Ammon's horn (tissue), 1 donor: ENCODE data around the gene PPP2R5B.

Source experiments
- DNase-seq: peaks from one replicate; pipeline ENCODE4 v3.0.0-alpha.2; 2016; ENCODE audit warnings: low spot score

Gene PPP2R5B

GRCh38 chr11:64908766-64909165 lies 15.7 kb upstream of the PPP2R5B start:
- no peak for DNase-seq

GRCh38 chr11:64909653-64910343 lies 14.7 kb upstream of the PPP2R5B start:
- no peak for DNase-seq

DNA sequence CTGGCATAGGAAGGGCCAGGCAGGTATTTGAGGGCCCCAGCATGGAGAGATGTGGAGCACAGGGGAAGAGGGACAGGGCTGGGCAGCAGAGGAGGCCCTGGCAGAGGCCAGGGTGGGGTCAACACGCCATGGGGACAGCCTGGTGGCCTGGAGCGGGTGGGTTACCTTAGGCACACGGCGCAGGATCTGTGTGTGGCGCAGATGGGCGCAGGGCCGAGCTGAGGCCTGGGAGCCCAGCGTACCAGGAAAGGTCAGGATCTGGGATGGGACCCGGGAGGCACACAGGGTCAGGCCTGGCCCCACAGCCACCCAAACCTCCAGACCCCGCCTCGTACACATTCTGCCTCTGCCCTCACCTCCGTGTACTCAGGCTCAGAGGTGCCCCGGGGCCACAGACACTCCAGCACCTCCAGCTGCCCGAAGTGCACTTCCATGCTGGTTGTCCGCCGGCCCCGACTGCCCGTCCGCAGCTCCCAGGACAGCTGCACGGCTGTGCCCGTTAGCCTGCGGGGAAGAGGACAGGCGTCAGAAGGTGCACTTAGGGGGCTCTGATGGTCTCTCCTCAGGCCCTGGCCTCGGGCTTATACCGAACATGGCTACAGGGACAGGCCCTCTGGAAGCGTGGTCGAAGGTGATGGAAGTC lies 13.9 kb upstream of the PPP2R5B start:
- no peak for DNase-seq

- DNase-seq: no peak
These were observed 13.3 kb upstream of the PPP2R5B start for GRCh38 chr11:64911142-64911541.

DNA sequence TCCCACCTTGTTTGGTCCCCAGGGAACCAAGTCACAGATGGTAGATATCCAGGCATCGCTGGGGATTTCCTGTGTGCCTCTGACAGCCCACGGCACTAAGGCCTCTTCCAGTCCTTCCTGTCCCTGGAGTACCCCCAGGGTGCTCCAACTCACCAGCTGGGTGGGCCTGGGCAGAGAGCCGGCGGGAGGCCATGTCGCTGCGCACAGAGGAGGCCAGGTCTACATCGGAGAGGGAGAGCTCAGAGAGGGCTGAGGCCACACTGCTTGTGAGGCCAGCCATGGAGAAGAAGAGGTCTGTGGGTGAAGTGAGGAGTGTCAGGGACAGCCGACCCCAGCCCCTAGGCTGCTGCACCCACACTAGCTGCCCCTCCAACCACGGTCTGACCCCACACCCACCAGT lies 12.8 kb upstream of the PPP2R5B start:
- no peak for DNase-seq

DNA sequence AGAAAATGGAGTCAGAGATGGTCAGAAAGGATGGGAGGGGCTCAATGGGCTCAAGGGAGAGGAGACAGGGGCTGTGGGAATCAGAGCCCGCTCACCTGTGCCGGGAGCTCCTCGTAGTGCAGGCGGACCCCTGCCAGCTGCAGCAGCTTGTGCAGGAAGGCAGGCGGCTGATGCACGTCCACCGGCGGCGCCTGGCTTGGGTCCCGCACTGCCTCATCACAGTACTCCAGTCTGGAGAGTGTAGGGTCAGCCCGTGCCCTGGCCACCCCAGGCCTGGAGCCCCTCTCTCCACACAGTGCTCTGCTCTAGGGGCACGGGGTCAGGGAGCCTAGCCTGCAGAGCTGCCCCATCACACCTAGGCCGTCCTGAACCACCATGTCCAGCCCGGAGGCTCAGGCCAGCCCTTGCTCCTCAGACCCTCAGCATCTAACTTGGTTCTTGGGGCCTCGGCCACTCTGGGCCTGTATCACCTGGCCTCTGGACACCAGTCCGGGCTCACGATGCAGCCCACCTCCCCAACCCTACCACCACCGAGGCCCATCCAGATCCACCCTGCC lies 11.2 kb upstream of the PPP2R5B start:
- no peak for DNase-seq

DNA sequence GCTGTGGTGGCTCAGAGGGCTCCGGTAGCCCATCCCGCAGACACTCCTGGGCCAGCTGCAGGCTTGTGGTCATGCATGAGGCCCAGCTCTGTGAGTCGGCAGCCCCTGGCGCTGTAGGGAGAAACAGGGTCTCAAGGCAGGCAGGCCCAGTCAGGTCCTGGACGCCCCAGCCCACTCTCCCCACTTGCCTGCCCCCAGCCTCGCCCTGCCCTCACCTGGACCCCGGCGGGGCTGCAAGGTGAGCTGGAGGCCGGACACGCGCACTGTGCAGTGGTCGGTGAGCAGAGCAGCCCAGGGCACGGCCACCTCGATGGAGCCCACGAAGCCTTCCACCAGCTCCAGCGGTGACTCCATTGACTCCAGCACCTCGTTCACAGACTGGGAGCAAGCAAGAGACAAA lies 10.4 kb upstream of the PPP2R5B start:
- no peak for DNase-seq

GRCh38 chr11:64915376-64915887 lies 9.1 kb upstream of the PPP2R5B start:
- DNase-seq: no peak

DNA sequence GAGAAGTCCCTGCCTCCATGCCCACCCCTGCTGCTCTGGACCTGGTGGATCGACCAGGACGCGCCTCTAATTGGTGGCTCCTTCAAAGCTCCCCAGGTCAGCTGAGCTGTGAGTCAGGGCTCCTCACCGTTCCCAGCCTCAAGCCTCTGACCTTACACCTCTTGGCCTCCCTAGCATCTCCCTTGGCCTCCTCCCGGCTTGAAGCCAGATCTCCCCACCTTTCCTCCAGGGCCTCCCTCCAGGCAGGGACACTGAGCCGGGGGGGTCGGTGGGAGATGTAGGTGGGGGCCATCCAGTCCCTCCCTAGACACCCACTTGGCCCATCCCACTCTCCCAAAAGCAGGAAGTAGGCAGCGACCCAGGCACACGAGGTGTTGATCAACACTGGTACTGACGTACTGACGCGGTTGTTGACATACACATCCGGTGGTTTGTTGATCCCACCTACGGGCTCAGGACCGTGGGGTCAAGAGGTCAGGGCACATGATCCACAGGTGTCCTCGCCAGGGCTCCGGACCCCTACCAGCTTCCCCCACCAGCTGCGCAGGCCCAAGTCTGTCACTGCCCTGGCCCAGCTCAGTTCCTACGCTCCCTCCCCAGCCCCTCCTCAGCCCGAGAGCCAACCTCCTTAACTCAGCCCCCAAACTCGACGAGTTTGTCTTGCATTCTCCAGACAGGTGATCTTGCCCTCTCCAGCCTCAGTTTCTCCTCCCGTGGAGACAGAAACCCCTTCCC lies 8.3 kb upstream of the PPP2R5B start:
- peak; percentile 26 for DNase-seq

DNA sequence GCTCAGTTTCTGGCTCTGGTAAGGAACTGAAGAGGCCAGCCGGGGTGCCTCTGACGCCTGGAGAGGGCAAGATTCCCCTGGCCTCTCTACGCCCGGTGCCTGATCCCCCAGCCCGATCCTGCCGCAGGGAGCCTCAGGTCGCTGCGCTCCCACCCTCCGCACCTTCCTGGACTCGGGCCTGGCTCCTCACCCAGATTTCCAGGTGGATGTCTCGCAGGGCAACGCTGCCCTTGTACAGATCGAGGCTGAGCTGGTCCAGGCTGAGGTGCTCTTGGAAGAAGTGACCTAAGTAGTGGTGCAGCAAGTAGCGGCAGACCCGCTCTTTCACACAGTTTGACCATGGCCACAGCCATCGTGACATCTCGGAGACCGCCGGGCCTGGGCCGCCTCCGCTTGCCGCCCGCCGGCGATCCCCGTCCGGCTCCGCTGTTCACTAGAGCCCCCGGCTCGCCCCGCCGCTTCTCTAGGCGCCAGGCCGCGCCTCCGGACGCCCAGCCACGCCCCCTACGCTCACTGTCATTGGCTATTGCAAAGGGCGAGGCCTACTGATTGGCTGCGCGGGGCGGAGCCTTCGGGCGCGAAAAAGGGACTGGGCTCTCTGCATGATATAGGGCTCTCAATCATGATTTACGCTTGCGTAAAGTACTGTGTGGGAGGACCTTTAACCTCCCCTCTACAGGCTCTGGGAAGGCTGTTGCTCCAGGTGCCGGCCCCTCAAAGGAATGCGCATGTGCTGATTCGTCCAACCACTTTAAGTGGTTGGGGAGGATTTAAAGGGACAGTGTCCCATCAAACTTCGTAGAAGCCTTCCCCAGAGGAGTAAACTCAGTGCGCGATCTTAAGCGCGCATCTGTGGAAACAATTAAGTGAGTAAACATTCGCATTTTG lies 7.5 kb upstream of the PPP2R5B start, which contains the start of gene ATG2A:
Gene ATG2A, minus strand, starts transcription at position 435 of the 888 bp plus-strand sequence. Its CDS starts 74 bp downstream, at position 361.
- peak; percentile 99 for DNase-seq

- no peak for DNase-seq
These were observed 6.9 kb upstream of the PPP2R5B start for GRCh38 chr11:64917663-64917995.

- DNase-seq: no peak
These were observed 6.5 kb upstream of the PPP2R5B start for GRCh38 chr11:64918017-64918416.

DNA sequence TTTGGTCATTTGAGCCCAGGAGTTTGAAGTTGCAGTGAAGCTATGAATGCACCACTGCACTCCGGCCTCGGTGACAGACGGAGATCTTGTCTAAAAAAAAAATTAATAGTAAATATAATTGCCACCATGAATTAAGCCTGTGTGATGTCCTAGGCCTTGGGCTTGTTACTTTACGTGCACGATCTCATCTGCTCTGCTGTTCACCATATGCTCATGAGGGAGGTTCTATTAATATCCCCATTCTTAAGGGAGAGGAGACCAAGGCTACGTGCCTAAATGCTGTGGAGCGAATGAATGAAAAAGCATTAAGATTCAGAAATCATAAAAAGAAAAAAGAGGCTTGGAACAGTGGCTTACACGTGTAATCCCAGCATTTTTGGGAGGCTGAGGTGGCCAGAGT lies 4.9 kb upstream of the PPP2R5B start:
- DNase-seq: peak; percentile 49

- DNase-seq: no peak
These were observed 4.4 kb upstream of the PPP2R5B start for GRCh38 chr11:64920124-64920523.

DNA sequence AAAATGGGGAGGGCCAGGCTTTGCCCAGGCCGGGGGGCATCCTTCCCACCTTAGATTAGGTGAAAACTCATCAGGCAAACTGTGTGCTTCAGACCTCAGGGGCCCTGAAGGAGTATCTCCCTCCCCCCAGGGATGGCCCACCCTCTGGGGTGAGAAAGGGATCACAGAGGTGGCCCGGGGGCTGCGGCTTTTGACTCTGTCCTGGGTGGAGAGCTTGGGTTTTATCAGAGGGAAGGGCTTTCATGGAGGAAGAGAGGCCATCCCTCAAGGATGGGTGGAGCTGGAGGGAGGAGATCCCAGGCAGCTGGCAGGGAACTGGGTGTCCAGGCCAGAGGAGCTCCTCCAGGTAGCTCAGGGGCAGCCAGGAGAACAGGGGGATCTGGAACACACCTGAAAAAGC lies 3.1 kb upstream of the PPP2R5B start:
- no peak for DNase-seq

DNA sequence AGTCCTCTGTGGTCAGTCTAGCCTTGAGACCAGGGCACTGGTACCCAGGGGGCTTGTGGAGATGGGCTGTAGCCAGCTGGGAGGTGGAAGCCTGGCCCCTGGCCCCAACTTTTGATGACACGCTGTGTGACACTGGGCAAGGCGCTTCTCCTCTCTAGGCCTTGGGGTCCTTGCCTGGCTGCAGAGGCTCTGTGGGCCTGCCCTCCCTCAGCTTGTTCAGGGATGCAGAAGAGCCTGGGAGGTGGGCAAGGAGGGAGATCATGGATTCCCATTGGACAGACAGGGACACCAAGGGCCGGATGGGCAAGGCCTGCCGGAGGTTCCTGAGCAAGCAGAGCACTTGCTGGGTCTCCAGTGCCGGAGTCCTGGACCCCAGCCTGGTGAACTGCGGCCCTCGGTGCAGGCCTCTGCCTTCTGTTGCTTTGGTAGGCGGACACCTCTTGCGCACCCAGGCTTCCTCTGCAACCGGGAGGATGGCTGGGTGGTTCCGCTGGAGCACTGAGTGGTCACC lies 1.3 kb upstream of the PPP2R5B start:
- DNase-seq: no peak

GRCh38 chr11:64924910-64925284 lies 408 bp downstream of the PPP2R5B start:
- DNase-seq: no peak

DNA sequence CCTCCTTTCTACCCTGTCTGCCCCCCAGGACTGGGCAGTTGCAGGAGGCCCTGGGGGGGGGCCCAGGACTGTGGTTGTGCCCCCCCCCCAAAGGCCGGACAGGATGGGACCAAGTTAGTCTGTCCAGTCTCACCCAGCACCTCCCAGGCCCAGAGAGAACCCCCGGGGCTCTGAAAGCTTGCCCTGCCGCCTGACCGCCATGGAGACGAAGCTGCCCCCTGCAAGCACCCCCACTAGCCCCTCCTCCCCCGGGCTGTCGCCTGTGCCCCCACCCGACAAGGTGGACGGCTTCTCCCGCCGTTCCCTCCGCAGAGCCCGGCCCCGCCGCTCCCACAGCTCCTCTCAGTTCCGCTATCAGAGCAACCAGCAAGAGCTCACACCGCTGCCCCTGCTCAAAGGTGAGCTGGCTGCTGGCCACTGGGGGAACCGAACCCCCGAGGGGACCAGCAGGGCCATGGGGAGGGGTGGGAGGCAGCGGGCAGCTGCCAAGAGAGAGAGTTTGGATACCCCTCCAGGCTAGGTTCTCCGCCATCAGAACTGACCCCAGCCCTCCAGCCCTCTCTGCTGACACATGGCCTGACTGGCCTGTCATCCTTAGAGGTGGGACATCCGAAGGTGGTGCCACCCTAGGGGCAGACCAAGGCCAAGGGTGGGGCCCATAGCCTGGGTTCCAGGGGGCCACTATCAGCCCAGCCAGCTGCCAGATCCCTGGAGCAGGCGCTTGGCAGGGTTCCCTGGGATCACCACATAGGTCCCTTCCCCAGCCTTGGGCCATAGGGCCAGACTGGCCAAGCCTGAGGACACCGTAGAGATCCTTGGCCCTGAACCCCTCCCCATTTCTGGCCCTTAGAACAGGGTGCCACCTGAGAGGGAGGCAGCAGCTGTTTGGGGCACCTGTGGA lies 1.3 kb downstream of the PPP2R5B start:
- no peak for DNase-seq

- DNase-seq: no peak
These were observed 2.2 kb downstream of the PPP2R5B start for GRCh38 chr11:64926689-64927088.

DNA sequence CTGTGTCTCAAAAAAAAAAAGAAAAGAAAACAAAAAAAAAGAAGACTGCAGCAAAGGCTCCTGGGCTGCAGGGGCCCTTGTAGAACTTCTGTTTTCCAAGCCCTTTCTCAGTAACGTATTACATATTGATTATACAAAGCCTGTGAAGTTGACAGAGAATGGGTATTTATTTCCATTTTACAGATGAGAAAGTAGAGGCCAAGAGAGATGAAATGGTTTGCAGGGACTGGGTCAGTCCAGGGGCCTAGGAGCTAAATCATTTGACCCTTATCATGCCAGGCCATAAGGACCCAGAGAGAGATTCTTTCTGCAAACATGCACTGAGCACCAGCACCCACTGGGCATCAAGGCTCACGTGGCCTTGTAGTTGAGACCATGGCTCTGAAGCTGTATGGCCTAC lies 4.5 kb downstream of the PPP2R5B start:
- DNase-seq: no peak
